Astrocyte (in vitro differentiated cells and primary cell): Measurements from ENCODE around the gene IFIH1. TPM values are rescaled to one million over a fixed set of nuclear protein-coding genes. Genes with fewer than 3 reads are reported as not detected.
A peak's percentile ranks its signal among the peaks of the same experiment; 100 is the strongest.

ENCODE experiments used
- DNase-seq: peaks from one replicate; pipeline ENCODE4 v3.0.0-alpha.2; 2010; ENCODE audit warnings: low read depth
- FAIRE-seq: peaks from 2 replicates; lab custom pipeline; 2011; peaks lifted over from hg19 to GRCh38; lab: Jason Lieb, UNC
- H2AFZ ChIP-seq: 2 replicates; pipeline ENCODE4 v1.6.0; 2012; ENCODE audit warnings: low read depth, low read length, inconsistent platforms
- H3K27ac ChIP-seq: 2 replicates; pipeline ENCODE4 v1.5.1; 2011; ENCODE audit warnings: low read depth, low read length, inconsistent platforms
- H3K27me3 ChIP-seq: 2 replicates; pipeline ENCODE4 v1.6.0; 2011; ENCODE audit warnings: low read length, inconsistent platforms; ENCODE audit not compliant: insufficient read depth
- H3K36me3 ChIP-seq: 2 replicates; pipeline ENCODE4 v1.5.1; 2011; ENCODE audit warnings: low read length, inconsistent platforms; ENCODE audit not compliant: insufficient read depth
- H3K4me1 ChIP-seq: 2 replicates; pipeline ENCODE4 v1.5.1; 2011; ENCODE audit warnings: low read length, inconsistent platforms; ENCODE audit not compliant: insufficient read depth
- H3K4me2 ChIP-seq: 2 replicates; pipeline ENCODE4 v1.6.0; 2012; ENCODE audit warnings: low read length, inconsistent platforms
- H3K4me3 ChIP-seq: 2 replicates; pipeline ENCODE4 v1.5.1; 2011; ENCODE audit warnings: low read depth, mild to moderate bottlenecking, low read length, inconsistent platforms; ENCODE audit not compliant: insufficient read depth
- H3K79me2 ChIP-seq: 2 replicates; pipeline ENCODE4 v1.6.0; 2012; ENCODE audit warnings: mild to moderate bottlenecking, low read length, inconsistent platforms; ENCODE audit not compliant: insufficient read depth
- H3K9ac ChIP-seq: 2 replicates; pipeline ENCODE4 v1.6.0; 2012; ENCODE audit warnings: mild to moderate bottlenecking, low read length, inconsistent platforms
- H3K9me3 ChIP-seq: 2 replicates; pipeline ENCODE4 v1.5.1; 2012; ENCODE audit warnings: low read depth, mild to moderate bottlenecking, low read length, inconsistent platforms; ENCODE audit not compliant: insufficient read depth
- H4K20me1 ChIP-seq: 2 replicates; pipeline ENCODE4 v1.6.0; 2012; ENCODE audit warnings: low read length, inconsistent platforms; ENCODE audit not compliant: insufficient read depth
- H3K27ac Mint-ChIP-seq: one replicate; pipeline ENCODE4 v1.8.0; 2021; ENCODE audit warnings: mild to moderate bottlenecking, mixed read lengths; ENCODE audit not compliant: unreplicated experiment
- H3K27me3 Mint-ChIP-seq: one replicate; pipeline ENCODE4 v1.8.0; 2021; ENCODE audit warnings: low read depth, mixed read lengths; ENCODE audit not compliant: unreplicated experiment
- H3K36me3 Mint-ChIP-seq: one replicate; pipeline ENCODE4 v1.8.0; 2021; ENCODE audit warnings: low read depth, mixed read lengths; ENCODE audit not compliant: unreplicated experiment
- H3K4me1 Mint-ChIP-seq: one replicate; pipeline ENCODE4 v1.8.0; 2021; ENCODE audit warnings: low read depth, mixed read lengths; ENCODE audit not compliant: unreplicated experiment
- H3K4me3 Mint-ChIP-seq: one replicate; pipeline ENCODE4 v1.8.0; 2021; ENCODE audit warnings: mild to moderate bottlenecking, moderate library complexity, mixed read lengths; ENCODE audit not compliant: unreplicated experiment
- H3K9me3 Mint-ChIP-seq: one replicate; pipeline ENCODE4 v1.8.0; 2021; ENCODE audit warnings: mild to moderate bottlenecking, mixed read lengths; ENCODE audit not compliant: unreplicated experiment
- EZH2 ChIP-seq: IDR thresholded peaks from 2 replicates; pipeline ENCODE4 v1.6.1; 2012; ENCODE audit warnings: mild to moderate bottlenecking, low read length, inconsistent platforms; ENCODE audit not compliant: insufficient read depth
- total RNA-seq: library from RNA; stranded (reverse); gene quantifications from 2 replicates; pipeline ENCODE4 v1.2.1, GENCODE V29; 2021
- TF ChIP-seq, protein P1 (sequence below): IDR thresholded peaks from 2 replicates; pipeline ENCODE4 v1.5.1; 2011; ENCODE audit warnings: low read depth, mild to moderate bottlenecking, inconsistent platforms, low read length, moderate library complexity; ENCODE audit not compliant: insufficient read depth

IFIH1 gene
- total RNA-seq, 1 donor from 2014 or later = 62.3 TPM

DNA sequence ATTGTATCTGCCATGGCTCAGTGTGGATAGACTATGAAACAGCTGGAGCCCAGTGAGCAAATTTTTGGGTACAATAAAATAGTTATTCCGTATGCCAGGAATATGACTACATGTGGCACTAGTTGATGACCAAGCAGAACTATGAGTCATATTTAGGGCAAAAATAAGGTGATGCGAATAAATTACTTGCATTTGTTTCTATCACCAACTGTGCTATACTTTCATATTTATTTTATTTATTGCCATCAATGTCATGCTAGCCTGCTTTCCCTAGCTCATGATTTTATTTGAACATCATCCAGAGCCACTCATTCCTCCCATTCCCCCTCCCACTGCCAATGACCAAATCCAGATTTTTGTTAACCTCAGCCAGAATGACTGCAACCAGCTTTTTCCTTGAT lies 61.9 kb downstream of the IFIH1 start:
- H3K36me3 Mint-ChIP-seq = no peaks in the 10 kb centered on the region
- no peak overlapping the region for H3K9ac ChIP-seq
- H3K27ac ChIP-seq = no peak overlapping the region
- DNase-seq (peak; percentile 64), FAIRE-seq (peak; percentile 20)
- H3K27ac Mint-ChIP-seq = no peak overlapping the region
- H3K79me2 ChIP-seq = no peaks in the 10 kb centered on the region
- no peaks in the 10 kb centered on the region for H3K27me3 ChIP-seq
- H3K36me3 ChIP-seq = no peaks in the 10 kb centered on the region
- H3K4me3 ChIP-seq = no peak overlapping the region
- H3K9me3 Mint-ChIP-seq = no peaks in the 10 kb centered on the region
- H3K9me3 ChIP-seq = no peaks in the 10 kb centered on the region
- no peaks in the 10 kb centered on the region for H4K20me1 ChIP-seq
- H2AFZ ChIP-seq = no peak overlapping the region
- peak overlapping the region; percentile 11 for H3K4me2 ChIP-seq
- no peak overlapping the region for H3K4me3 Mint-ChIP-seq
- H3K4me1 Mint-ChIP-seq = peaks cover 36% of the 10 kb centered on the region
- no peak for TF ChIP-seq EZH2
- TF ChIP-seq, protein P1, sequence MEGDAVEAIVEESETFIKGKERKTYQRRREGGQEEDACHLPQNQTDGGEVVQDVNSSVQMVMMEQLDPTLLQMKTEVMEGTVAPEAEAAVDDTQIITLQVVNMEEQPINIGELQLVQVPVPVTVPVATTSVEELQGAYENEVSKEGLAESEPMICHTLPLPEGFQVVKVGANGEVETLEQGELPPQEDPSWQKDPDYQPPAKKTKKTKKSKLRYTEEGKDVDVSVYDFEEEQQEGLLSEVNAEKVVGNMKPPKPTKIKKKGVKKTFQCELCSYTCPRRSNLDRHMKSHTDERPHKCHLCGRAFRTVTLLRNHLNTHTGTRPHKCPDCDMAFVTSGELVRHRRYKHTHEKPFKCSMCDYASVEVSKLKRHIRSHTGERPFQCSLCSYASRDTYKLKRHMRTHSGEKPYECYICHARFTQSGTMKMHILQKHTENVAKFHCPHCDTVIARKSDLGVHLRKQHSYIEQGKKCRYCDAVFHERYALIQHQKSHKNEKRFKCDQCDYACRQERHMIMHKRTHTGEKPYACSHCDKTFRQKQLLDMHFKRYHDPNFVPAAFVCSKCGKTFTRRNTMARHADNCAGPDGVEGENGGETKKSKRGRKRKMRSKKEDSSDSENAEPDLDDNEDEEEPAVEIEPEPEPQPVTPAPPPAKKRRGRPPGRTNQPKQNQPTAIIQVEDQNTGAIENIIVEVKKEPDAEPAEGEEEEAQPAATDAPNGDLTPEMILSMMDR = no peak
- no peaks in the 10 kb centered on the region for H3K27me3 Mint-ChIP-seq
- H3K4me1 ChIP-seq = peaks cover 19% of the 10 kb centered on the region

DNA sequence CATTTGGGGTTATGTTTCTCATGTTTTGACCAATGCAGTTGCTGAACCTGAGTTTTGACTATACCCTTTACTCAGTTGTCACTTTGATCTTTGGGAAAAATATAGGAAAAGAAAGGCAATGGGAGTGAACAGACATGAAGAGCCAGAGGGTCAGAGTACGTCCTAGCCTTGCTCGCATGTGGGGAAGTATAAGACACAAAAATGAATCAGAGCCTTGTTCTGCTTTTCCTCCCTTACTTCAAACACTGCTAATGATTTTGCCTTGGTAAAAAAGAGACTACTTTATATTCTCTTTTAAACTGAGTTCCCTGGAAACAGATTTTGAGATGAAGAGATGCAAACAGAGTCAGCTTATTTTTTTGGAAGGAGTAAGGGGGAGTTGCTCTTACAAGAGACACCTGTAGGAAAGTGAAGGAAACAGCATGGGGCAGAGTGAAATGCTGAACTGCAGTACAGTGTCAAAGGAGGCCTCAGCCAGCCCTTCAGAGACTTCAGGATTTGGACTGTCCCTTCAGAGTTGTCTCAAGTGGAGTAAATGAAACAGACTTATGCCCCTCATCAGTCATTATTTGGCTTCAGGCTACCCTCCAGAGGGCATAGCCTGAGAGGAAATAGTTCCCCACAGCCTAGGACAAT lies 64.1 kb downstream of the IFIH1 start:
- Histone ChIP-seq H3K4me3 (no peak overlapping the region), H3K79me2 (no peaks in the 10 kb centered on the region), H4K20me1 (no peaks in the 10 kb centered on the region), H2AFZ (no peak overlapping the region), H3K9me3 (no peaks in the 10 kb centered on the region), H3K9ac (no peak overlapping the region), H3K36me3 (no peaks in the 10 kb centered on the region), H3K4me2 (no peak overlapping the region), H3K27ac (no peak overlapping the region), H3K4me1 (peaks cover 8% of the 10 kb centered on the region), H3K27me3 (no peaks in the 10 kb centered on the region)
- Mint-ChIP-seq H3K27me3 (no peaks in the 10 kb centered on the region), H3K4me1 (peaks cover 30% of the 10 kb centered on the region), H3K27ac (no peak overlapping the region), H3K9me3 (no peaks in the 10 kb centered on the region), H3K4me3 (no peak overlapping the region), H3K36me3 (no peaks in the 10 kb centered on the region)
- no peak for DNase-seq
- TF ChIP-seq EZH2 = no peak
- TF ChIP-seq, protein P1 = no peak
- no peak for FAIRE-seq

DNA sequence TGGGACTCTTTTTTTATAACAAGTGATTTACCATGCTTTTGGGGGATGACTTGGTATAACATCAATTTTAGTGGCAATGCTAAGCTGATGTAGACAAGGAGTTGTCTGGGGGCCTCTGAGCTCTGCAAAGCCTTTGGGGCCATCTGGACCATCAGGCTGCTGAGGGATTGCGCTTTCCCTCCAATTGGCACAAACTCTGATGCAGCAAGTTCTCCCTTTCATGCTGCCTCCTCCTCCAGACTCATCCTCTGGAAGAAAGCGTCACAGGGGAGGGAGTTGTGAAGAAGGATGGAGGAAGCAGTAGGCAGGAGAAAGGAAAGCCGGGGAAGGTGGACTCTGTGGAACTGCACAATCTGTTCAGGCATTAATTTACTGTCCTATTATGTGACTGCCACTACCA lies 65.0 kb downstream of the IFIH1 start:
- Histone ChIP-seq H3K4me2 (no peak overlapping the region), H3K27ac (no peak overlapping the region), H3K27me3 (no peaks in the 10 kb centered on the region), H3K4me1 (peaks cover 5% of the 10 kb centered on the region), H3K9ac (no peak overlapping the region), H4K20me1 (no peaks in the 10 kb centered on the region), H3K9me3 (no peaks in the 10 kb centered on the region), H2AFZ (no peak overlapping the region), H3K36me3 (no peaks in the 10 kb centered on the region), H3K79me2 (no peaks in the 10 kb centered on the region), H3K4me3 (no peak overlapping the region)
- no peak for TF ChIP-seq EZH2
- TF ChIP-seq, protein P1 = no peak
- Mint-ChIP-seq H3K27ac (no peak overlapping the region), H3K27me3 (no peaks in the 10 kb centered on the region), H3K4me3 (no peak overlapping the region), H3K4me1 (peaks cover 20% of the 10 kb centered on the region), H3K9me3 (peaks cover 1% of the 10 kb centered on the region), H3K36me3 (no peaks in the 10 kb centered on the region)
- FAIRE-seq (no peak), DNase-seq (no peak)
